ENCODE measurements around the gene ZFP36L1.

GRCh38 chr14:68816943-68817430 is 24.1 kb upstream of the ZFP36L1 start:
- no peak for TF ChIP-seq MTA3 (IDR thresholded peaks at IDR 0.05; ENCODE audit: borderline replicate concordance)
- TF ChIP-seq GATAD2A (IDR thresholded peaks at IDR 0.05): no peak
- TF ChIP-seq HNRNPH1 (optimal IDR thresholded peaks at IDR 0.05; ENCODE audit: low read depth, low read length): no peak
- no peak for TF ChIP-seq STAG1 (CRISPR knock-in tag; IDR thresholded peaks at IDR 0.05; ENCODE audit: borderline replicate concordance)
